HG02852 (cell line): ENCODE data around the gene BABAM2.

Source experiments
- ATAC-seq: cut with Tn5 transposase; IDR thresholded peaks from one replicate; pipeline ENCODE4 v1.9.1; 2021; ENCODE audit warnings: mild to moderate bottlenecking, moderate library complexity; ENCODE audit not compliant: unreplicated experiment

The BABAM2 gene

DNA sequence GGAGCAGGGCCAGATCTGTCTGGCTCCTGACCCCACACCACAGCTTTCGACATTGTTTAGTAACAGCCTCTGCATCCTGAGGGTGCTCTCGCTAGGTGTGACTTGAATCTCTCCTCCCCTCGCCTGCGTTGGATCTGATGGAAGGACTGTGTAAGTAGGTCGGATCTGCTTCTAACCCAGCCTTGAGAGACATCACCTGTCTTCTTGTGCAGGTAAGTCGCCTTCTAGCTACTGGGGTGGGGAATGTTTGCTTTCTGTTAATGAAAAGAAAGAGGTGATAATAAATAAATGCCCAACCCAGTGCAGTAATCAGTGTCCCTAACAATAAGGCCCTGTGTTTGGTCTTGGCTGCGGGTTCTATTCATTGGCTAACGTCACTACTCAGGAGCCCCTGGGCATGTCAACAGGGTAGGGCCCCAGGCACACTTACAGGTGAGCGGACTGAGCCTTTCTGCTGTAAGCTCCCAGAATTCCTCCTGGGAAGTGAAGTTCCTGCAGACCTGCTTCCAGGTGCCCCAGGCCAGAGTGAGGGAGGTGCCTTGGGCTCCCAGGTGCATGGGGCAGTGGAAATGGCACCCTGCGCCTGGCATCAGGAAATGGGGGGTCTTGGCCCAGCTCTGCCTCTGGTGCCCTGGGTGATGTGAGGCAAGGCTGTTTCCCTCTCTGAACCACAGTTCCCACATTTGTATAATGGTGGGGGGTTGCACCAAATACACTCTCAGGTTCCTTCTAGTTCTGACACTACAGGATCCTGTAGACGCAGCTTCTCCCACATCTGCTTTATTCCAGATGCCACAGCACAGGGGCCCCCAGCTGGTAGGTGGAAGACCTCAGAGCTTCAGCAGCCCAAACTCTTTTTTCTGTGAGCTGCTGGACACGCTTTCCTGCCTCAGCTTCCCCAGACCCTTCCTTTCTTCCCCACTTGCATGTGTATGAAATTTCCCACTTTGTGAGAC, 491.0 kb downstream of the BABAM2 start:
- ATAC-seq = no peak

GRCh38 chr2:28382755-28383154, 492.2 kb downstream of the BABAM2 start:
- no peak for ATAC-seq

- ATAC-seq = no peak
These were observed 496.8 kb downstream of the BABAM2 start for GRCh38 chr2:28387082-28387960.
